ENCODE results near the gene TNK2. TPM values are rescaled to one million over a fixed set of nuclear protein-coding genes. Genes with fewer than 3 reads are reported as not detected.
"Not testable (repeated sequence)": the region's sequence is repeated elsewhere in the genome, so short reads cannot be mapped to it uniquely, and the experiment has no call there.

TNK2 gene
- total and polyA plus RNA-seq, 2 of the 13 experiments (the other 11 are each of a cell fraction or from before 2014, with no cell fraction given): 4.6 to 5.8 TPM

- H3K9ac ChIP-seq (ENCODE audit: insufficient read depth, low read depth, low read length); H3K36me3 ChIP-seq (replicated peaks in 1 of 2; ENCODE audit: control insufficient read depth in 1 of 2, insufficient read depth in 2 of 2, low read length in 2 of 2); H2AFZ ChIP-seq (ENCODE audit: low read length); FAIRE-seq; CTCF ChIA-PET (ENCODE audit: low intra/inter-chr PET ratio, low total read pairs); H3K27ac ChIP-seq (ENCODE audit: extremely low read length, insufficient read depth, low read length); DNase-seq (ENCODE audit: low spot score); H3K79me2 ChIP-seq (ENCODE audit: insufficient read depth, low read length); H3K9me3 ChIP-seq (ENCODE audit: low read length); intact Hi-C loops (cut with micrococcal nuclease; ENCODE audit: unreplicated experiment); H4K20me1 ChIP-seq (ENCODE audit: insufficient read depth, low read length); H3K27me3 ChIP-seq (ENCODE audit: control insufficient read depth in 1 of 2, insufficient read depth in 2 of 2, low read length in 2 of 2); H3K4me1 ChIP-seq (ENCODE audit: insufficient read depth, low read length); TF ChIP-seq GABPA (IDR thresholded peaks at IDR 0.05; ENCODE audit: low read depth, low read length); CREB1 (IDR thresholded peaks at IDR 0.05); CREM (CRISPR knock-in tag; IDR thresholded peaks at IDR 0.05): not testable (repeated sequence)
- Histone ChIP-seq H3K4me3 (replicated peaks in 1 of 3; ENCODE audit: insufficient read depth in 1 of 3, low read depth in 2 of 3, low read length in 3 of 3) (peak overlapping the region; percentile 34 to 53 (median 52); a peak in 4 of 6 replicates), H3K4me2 (ENCODE audit: low read depth, low read length) (peak overlapping the region; percentile 12; the same call in 1 of the 2 replicates)
- POLR2A ChIA-PET: interaction anchor here (0.6 kb wide), 1 partner anchor 1700 kb away, joined by 5 read pairs; no protein-coding TSS in a partner anchor
- WGBS (ENCODE audit: low lambda C conversion rate): 0% methylated on average over 5 of the region's 27 CpGs
- ATAC-seq: peak; percentile 65
- in situ Hi-C loops (cut with HindIII; ENCODE audit: extremely low pct_ligation_motif_present, low pct_unique_long_range_greater_than_20kb): loop anchor here (25.0 kb wide), 1 partner anchor 267 kb away; no protein-coding TSS in a partner anchor
- TF ChIP-seq PHF8 (CRISPR knock-in tag; IDR thresholded peaks at IDR 0.05) (peak; percentile 30; the same call in 1 of the 2 replicates), GABPA (CRISPR knock-in tag; IDR thresholded peaks at IDR 0.05; ENCODE audit: low read depth) (peak; percentile 40), CREB1 (CRISPR knock-in tag; IDR thresholded peaks at IDR 0.05) (0 out of 2 replicates have a peak, but pooled peaks have one; percentile 58), CREM (IDR thresholded peaks at IDR 0.05) (0 out of 2 replicates have a peak, but pooled peaks have one; percentile 27), PHF20 (CRISPR knock-in tag; IDR thresholded peaks at IDR 0.05) (peak; percentile 24; the same call in 1 of the 2 replicates), GABPB1 (CRISPR knock-in tag; IDR thresholded peaks at IDR 0.05) (peak; percentile 70), POLR2G (IDR thresholded peaks at IDR 0.05; ENCODE audit: low read depth, low read length) (0 out of 2 replicates have a peak, but pooled peaks have one; percentile 33), ARID4A (CRISPR knock-in tag; IDR thresholded peaks at IDR 0.05; ENCODE audit: borderline replicate concordance) (peak; percentile 18; the same call in 1 of the 2 replicates), MAX (IDR thresholded peaks at IDR 0.05) (0 out of 2 replicates have a peak, but pooled peaks have one; percentile 10), THAP11 (CRISPR knock-in tag; IDR thresholded peaks at IDR 0.05) (0 out of 2 replicates have a peak, but pooled peaks have one; percentile 11), ZNF687 (CRISPR knock-in tag; IDR thresholded peaks at IDR 0.05) (peak; percentile 36)
- TSS peak; percentile 93 for BruUV-seq (replicated peaks)
These were observed 46.4 kb upstream of the TNK2 start for GRCh38 chr3:195954752-195955119.
